Astrocyte (in vitro differentiated cells and primary cell): ENCODE results near the gene ZDHHC11. TPM values are rescaled to one million over a fixed set of nuclear protein-coding genes. Genes with fewer than 3 reads are reported as not detected.

Experiments
- DNase-seq: peaks from one replicate; pipeline ENCODE4 v3.0.0-alpha.2; 2010; ENCODE audit warnings: low read depth
- FAIRE-seq: peaks from 2 replicates; lab custom pipeline; 2011; peaks lifted over from hg19 to GRCh38; lab: Jason Lieb, UNC
- H2AFZ ChIP-seq: 2 replicates; pipeline ENCODE4 v1.6.0; 2012; ENCODE audit warnings: low read depth, low read length, inconsistent platforms
- H3K27ac ChIP-seq: 2 replicates; pipeline ENCODE4 v1.5.1; 2011; ENCODE audit warnings: low read depth, low read length, inconsistent platforms
- H3K27me3 ChIP-seq: 2 replicates; pipeline ENCODE4 v1.6.0; 2011; ENCODE audit warnings: low read length, inconsistent platforms; ENCODE audit not compliant: insufficient read depth
- H3K36me3 ChIP-seq: 2 replicates; pipeline ENCODE4 v1.5.1; 2011; ENCODE audit warnings: low read length, inconsistent platforms; ENCODE audit not compliant: insufficient read depth
- H3K4me1 ChIP-seq: 2 replicates; pipeline ENCODE4 v1.5.1; 2011; ENCODE audit warnings: low read length, inconsistent platforms; ENCODE audit not compliant: insufficient read depth
- H3K4me2 ChIP-seq: 2 replicates; pipeline ENCODE4 v1.6.0; 2012; ENCODE audit warnings: low read length, inconsistent platforms
- H3K4me3 ChIP-seq: 2 replicates; pipeline ENCODE4 v1.5.1; 2011; ENCODE audit warnings: low read depth, mild to moderate bottlenecking, low read length, inconsistent platforms; ENCODE audit not compliant: insufficient read depth
- H3K79me2 ChIP-seq: 2 replicates; pipeline ENCODE4 v1.6.0; 2012; ENCODE audit warnings: mild to moderate bottlenecking, low read length, inconsistent platforms; ENCODE audit not compliant: insufficient read depth
- H3K9ac ChIP-seq: 2 replicates; pipeline ENCODE4 v1.6.0; 2012; ENCODE audit warnings: mild to moderate bottlenecking, low read length, inconsistent platforms
- H3K9me3 ChIP-seq: 2 replicates; pipeline ENCODE4 v1.5.1; 2012; ENCODE audit warnings: low read depth, mild to moderate bottlenecking, low read length, inconsistent platforms; ENCODE audit not compliant: insufficient read depth
- H4K20me1 ChIP-seq: 2 replicates; pipeline ENCODE4 v1.6.0; 2012; ENCODE audit warnings: low read length, inconsistent platforms; ENCODE audit not compliant: insufficient read depth
- H3K27ac Mint-ChIP-seq: one replicate; pipeline ENCODE4 v1.8.0; 2021; ENCODE audit warnings: mild to moderate bottlenecking, mixed read lengths; ENCODE audit not compliant: unreplicated experiment
- H3K27me3 Mint-ChIP-seq: one replicate; pipeline ENCODE4 v1.8.0; 2021; ENCODE audit warnings: low read depth, mixed read lengths; ENCODE audit not compliant: unreplicated experiment
- H3K36me3 Mint-ChIP-seq: one replicate; pipeline ENCODE4 v1.8.0; 2021; ENCODE audit warnings: low read depth, mixed read lengths; ENCODE audit not compliant: unreplicated experiment
- H3K4me1 Mint-ChIP-seq: one replicate; pipeline ENCODE4 v1.8.0; 2021; ENCODE audit warnings: low read depth, mixed read lengths; ENCODE audit not compliant: unreplicated experiment
- H3K4me3 Mint-ChIP-seq: one replicate; pipeline ENCODE4 v1.8.0; 2021; ENCODE audit warnings: mild to moderate bottlenecking, moderate library complexity, mixed read lengths; ENCODE audit not compliant: unreplicated experiment
- H3K9me3 Mint-ChIP-seq: one replicate; pipeline ENCODE4 v1.8.0; 2021; ENCODE audit warnings: mild to moderate bottlenecking, mixed read lengths; ENCODE audit not compliant: unreplicated experiment
- EZH2 ChIP-seq: IDR thresholded peaks from 2 replicates; pipeline ENCODE4 v1.6.1; 2012; ENCODE audit warnings: mild to moderate bottlenecking, low read length, inconsistent platforms; ENCODE audit not compliant: insufficient read depth
- total RNA-seq: library from RNA; stranded (reverse); gene quantifications from 2 replicates; pipeline ENCODE4 v1.2.1, GENCODE V29; 2021
- TF ChIP-seq, protein P1 (sequence below): IDR thresholded peaks from 2 replicates; pipeline ENCODE4 v1.5.1; 2011; ENCODE audit warnings: low read depth, mild to moderate bottlenecking, inconsistent platforms, low read length, moderate library complexity; ENCODE audit not compliant: insufficient read depth

Gene ZDHHC11
- total RNA-seq, 1 donor from 2014 or later: 15.9 TPM

DNA sequence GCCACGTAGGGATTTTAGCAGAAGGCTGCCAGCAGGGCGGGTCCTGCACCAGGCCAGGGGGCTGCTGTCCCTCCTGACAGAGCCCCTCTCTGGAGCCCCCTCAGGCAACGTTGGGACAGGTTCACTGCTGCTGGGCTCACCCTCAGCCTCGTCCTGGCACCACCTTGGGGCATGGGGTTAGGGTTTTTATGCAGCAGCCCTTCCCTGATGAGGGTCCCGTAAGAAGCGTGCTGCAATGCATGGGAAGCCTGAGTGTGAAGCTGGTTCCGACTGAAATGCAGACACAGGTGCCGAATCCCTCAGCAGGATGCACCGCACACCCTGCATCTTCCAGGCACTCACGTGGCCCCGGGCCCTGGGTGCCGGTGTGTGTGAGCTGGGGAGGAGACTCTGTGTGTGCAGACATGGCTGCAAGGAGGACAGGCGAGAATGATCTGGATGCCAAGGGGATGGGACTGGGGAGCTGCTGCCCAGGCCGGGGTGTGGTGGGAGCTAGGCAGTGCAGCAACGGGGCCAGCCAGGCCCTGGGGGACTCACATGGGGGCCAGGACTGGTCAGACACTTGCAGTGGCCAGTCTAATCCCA lies 93.3 kb downstream of the ZDHHC11 start:
- no peak overlapping the region for H3K9ac ChIP-seq
- Mint-ChIP-seq H3K4me1 (no peaks in the 10 kb centered on the region), H3K27me3 (peaks cover 26% of the 10 kb centered on the region), H3K36me3 (peaks cover 2% of the 10 kb centered on the region), H3K27ac (no peak overlapping the region), H3K9me3 (no peaks in the 10 kb centered on the region), H3K4me3 (no peak overlapping the region)
- DNase-seq (no peak), FAIRE-seq (no peak)
- TF ChIP-seq, protein P1, sequence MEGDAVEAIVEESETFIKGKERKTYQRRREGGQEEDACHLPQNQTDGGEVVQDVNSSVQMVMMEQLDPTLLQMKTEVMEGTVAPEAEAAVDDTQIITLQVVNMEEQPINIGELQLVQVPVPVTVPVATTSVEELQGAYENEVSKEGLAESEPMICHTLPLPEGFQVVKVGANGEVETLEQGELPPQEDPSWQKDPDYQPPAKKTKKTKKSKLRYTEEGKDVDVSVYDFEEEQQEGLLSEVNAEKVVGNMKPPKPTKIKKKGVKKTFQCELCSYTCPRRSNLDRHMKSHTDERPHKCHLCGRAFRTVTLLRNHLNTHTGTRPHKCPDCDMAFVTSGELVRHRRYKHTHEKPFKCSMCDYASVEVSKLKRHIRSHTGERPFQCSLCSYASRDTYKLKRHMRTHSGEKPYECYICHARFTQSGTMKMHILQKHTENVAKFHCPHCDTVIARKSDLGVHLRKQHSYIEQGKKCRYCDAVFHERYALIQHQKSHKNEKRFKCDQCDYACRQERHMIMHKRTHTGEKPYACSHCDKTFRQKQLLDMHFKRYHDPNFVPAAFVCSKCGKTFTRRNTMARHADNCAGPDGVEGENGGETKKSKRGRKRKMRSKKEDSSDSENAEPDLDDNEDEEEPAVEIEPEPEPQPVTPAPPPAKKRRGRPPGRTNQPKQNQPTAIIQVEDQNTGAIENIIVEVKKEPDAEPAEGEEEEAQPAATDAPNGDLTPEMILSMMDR: no peak
- no peak for TF ChIP-seq EZH2
- H3K36me3 ChIP-seq: no peaks in the 10 kb centered on the region
- H3K27ac ChIP-seq: no peak overlapping the region
- H3K4me2 ChIP-seq: no peak overlapping the region
- H2AFZ ChIP-seq: no peak overlapping the region
- H3K79me2 ChIP-seq: no peaks in the 10 kb centered on the region
- no peak overlapping the region for H3K4me3 ChIP-seq
- H3K9me3 ChIP-seq: no peaks in the 10 kb centered on the region
- peaks cover 4% of the 10 kb centered on the region for H3K27me3 ChIP-seq
- no peaks in the 10 kb centered on the region for H4K20me1 ChIP-seq
- no peaks in the 10 kb centered on the region for H3K4me1 ChIP-seq

DNA sequence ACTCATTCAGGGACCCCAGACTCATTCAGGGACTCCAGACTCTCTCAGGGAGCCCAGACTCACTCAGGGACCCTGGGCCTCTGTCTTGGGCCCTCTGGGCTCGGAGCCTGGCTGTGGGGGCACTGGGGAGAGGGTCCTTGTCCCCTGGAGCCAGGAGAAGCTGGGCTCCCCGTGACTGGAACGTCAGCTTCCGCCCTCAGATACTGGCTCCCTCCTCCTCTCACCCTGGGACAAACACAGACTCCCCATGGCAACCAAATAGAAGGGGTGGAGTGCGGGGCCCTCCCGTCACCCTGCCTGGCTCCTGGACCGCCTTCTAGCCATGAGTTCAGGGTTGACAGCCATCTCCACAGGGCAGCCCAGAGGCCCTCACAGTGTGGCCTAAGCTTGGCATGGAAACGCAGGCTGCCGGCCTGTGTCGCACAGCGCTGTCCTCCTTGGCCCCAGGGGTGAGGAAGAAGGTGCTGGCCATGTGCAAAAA lies 93.9 kb downstream of the ZDHHC11 start:
- no peak for DNase-seq
- H3K27ac ChIP-seq: no peak overlapping the region

More for the DNA sequence above, 93.9 kb downstream of the ZDHHC11 start:
- Mint-ChIP-seq H3K27me3 (peaks cover 22% of the 10 kb centered on the region), H3K27ac (no peak overlapping the region), H3K36me3 (peaks cover 2% of the 10 kb centered on the region), H3K4me3 (no peak overlapping the region), H3K4me1 (no peaks in the 10 kb centered on the region), H3K9me3 (no peaks in the 10 kb centered on the region)
- H3K4me2 ChIP-seq: no peak overlapping the region
- no peaks in the 10 kb centered on the region for H3K9me3 ChIP-seq
- no peak overlapping the region for H3K9ac ChIP-seq
- H3K79me2 ChIP-seq: no peaks in the 10 kb centered on the region
- no peak for TF ChIP-seq EZH2
- TF ChIP-seq, protein P1: no peak
- no peak overlapping the region for H2AFZ ChIP-seq
- FAIRE-seq: no peak
- peaks cover 4% of the 10 kb centered on the region for H3K27me3 ChIP-seq
- no peaks in the 10 kb centered on the region for H3K4me1 ChIP-seq
- no peaks in the 10 kb centered on the region for H3K36me3 ChIP-seq
- no peaks in the 10 kb centered on the region for H4K20me1 ChIP-seq
- no peak overlapping the region for H3K4me3 ChIP-seq
